Caco-2 (cell line): Measurements from ENCODE around the gene ATXN1. TPM values are rescaled to one million over a fixed set of nuclear protein-coding genes. Genes with fewer than 3 reads are reported as not detected.
A peak's percentile ranks its signal among the peaks of the same experiment; 100 is the strongest.

Experiments used
- Bru-seq: library from RNA; stranded (reverse); fragments of 400-500 nt; gene quantifications from one replicate; lab custom pipeline; 2021; lab: Mats Ljungman, UMichigan
- BruChase-seq, 2 experiments: library from RNA; stranded (reverse); fragments of 400-500 nt; gene quantifications; one replicate each; lab custom pipeline; 2021; lab: Mats Ljungman, UMichigan
- BruUV-seq: library from RNA; stranded (reverse); fragments of 400-500 nt; replicated peaks from 2 replicates; lab custom pipeline; 2021; lab: Mats Ljungman, UMichigan
- CTCF ChIA-PET: fragments of 300-600 bp; sonication (Branson Sonifier 250); formaldehyde crosslinking; loops from one replicate; lab custom pipeline; 2022; ENCODE audit warnings: antibody characterized with exemption; lab: Charles Lee
- POLR2A ChIA-PET: fragments of 300-600 bp; sonication (Branson Sonifier 250); formaldehyde crosslinking; loops from one replicate; lab custom pipeline; 2022; ENCODE audit warnings: antibody characterized with exemption; lab: Charles Lee
- DNase-seq, 2 experiments: peaks; one replicate each; pipeline versions ENCODE4 v3.0.0 to v3.0.0-alpha.2; 2020 to 2022
- H3K27me3 ChIP-seq: replicated peaks from 2 replicates; pipeline ENCODE4 v1.6.0; 2011; ENCODE audit warnings: low read length; ENCODE audit not compliant: control insufficient read depth, insufficient read depth
- H3K36me3 ChIP-seq: 2 replicates; pipeline ENCODE4 v1.5.1; 2011; ENCODE audit warnings: low read length; ENCODE audit not compliant: control insufficient read depth, insufficient read depth
- H3K4me1 ChIP-seq: fragments of 250-450 bp; sonication (Bioruptor Pico); 2 replicates; pipeline ENCODE4 v1.5.1; 2020; ENCODE audit warnings: mild to moderate bottlenecking
- H3K4me3 ChIP-seq: 2 replicates; pipeline ENCODE4 v1.5.1; 2011; ENCODE audit warnings: low read depth, mild to moderate bottlenecking, control low read depth, low read length
- H3K9me3 ChIP-seq: fragments of 250-450 bp; sonication (Bioruptor Pico); 2 replicates; pipeline ENCODE4 v1.5.1; 2020; ENCODE audit warnings: mild to moderate bottlenecking, moderate library complexity
- H3K27ac Mint-ChIP-seq: one replicate; pipeline ENCODE4 v1.8.0; 2022; ENCODE audit warnings: mixed read lengths; ENCODE audit not compliant: unreplicated experiment
- H3K27me3 Mint-ChIP-seq: one replicate; pipeline ENCODE4 v1.8.0; 2022; ENCODE audit warnings: mixed read lengths; ENCODE audit not compliant: insufficient read depth, unreplicated experiment
- H3K36me3 Mint-ChIP-seq: one replicate; pipeline ENCODE4 v1.8.0; 2022; ENCODE audit warnings: mild to moderate bottlenecking, mixed read lengths; ENCODE audit not compliant: insufficient read depth, unreplicated experiment
- H3K4me1 Mint-ChIP-seq: one replicate; pipeline ENCODE4 v1.8.0; 2022; ENCODE audit warnings: low read depth, mixed read lengths; ENCODE audit not compliant: unreplicated experiment
- H3K4me3 Mint-ChIP-seq: one replicate; pipeline ENCODE4 v1.8.0; 2022; ENCODE audit warnings: mild to moderate bottlenecking, moderate library complexity, mixed read lengths; ENCODE audit not compliant: unreplicated experiment
- H3K9me3 Mint-ChIP-seq: one replicate; pipeline ENCODE4 v1.8.0; 2022; ENCODE audit warnings: mixed read lengths; ENCODE audit not compliant: unreplicated experiment
- CTCF ChIP-seq, 2 experiments: fragments of 200-600 bp in 1 of 2; IDR thresholded peaks; 1 replicate in 1 of 2; 2 replicates in 1 of 2; pipeline versions ENCODE4 v1.5.1 to v1.8.0; 2011 to 2022; ENCODE audit warnings: antibody characterized with exemption in 1 of 2, control low read depth in 1 of 2, inconsistent platforms in 1 of 2, low read depth in 1 of 2, low read length in 1 of 2, mild to moderate bottlenecking in 1 of 2, moderate library complexity in 1 of 2; ENCODE audit not compliant: insufficient read depth in 1 of 2, severe bottlenecking in 1 of 2, unreplicated experiment in 1 of 2
- intact Hi-C: fragments of 100-400 bp; cut with micrococcal nuclease; formaldehyde crosslinking; loops from one replicate; pipeline ENCODE4 v1.10.0; 2022; ENCODE audit not compliant: unreplicated experiment
- long read RNA-seq: library from polyadenylated mRNA; stranded (forward); transcript quantifications from one replicate; pipeline ENCODE4 v2.0.0, GENCODE V29; 2022
- total RNA-seq: library from RNA; stranded (reverse); gene quantifications from 2 replicates; pipeline ENCODE4 v1.2.3, GENCODE V29; 2022

Gene ATXN1
- total RNA-seq (14.2 and 15.2 TPM in 2 replicates), Bru-seq, nascent RNA (percentile 67 among the genes with signal in this experiment), BruChase-seq, experiment 1, labeled RNA remaining after a 2-hour chase (percentile 63 among the genes with signal in this experiment), BruChase-seq, experiment 2, labeled RNA remaining after a 6-hour chase (percentile 61 among the genes with signal in this experiment)
- long read RNA-seq, partial matches to known transcripts, result 1 of 7 reads
- long read RNA-seq, other reads (novel, unspliced or antisense), result 6 of 7 reads

- no peak for TF ChIP-seq CTCF (IDR thresholded peaks at IDR 0.05; ENCODE audit: insufficient read depth in 1 of 2, low read depth in 1 of 2, low read length in 1 of 2, severe bottlenecking in 1 of 2, unreplicated experiment in 1 of 2)
- CTCF ChIA-PET, result interaction anchor here (0.9 to 2.2 kb wide), 10 partner anchors 9 to 326 kb away, joined by 3 to 12 read pairs (median 5); no protein-coding TSS in a partner anchor
Observed at GRCh38 chr6:16760516-16761470, at the start of gene ATXN1. TSS of gene ATXN1 (minus strand) at chr6:16761460.

GRCh38 chr6:16810411-16810810 lies 49.2 kb upstream of the ATXN1 start:
- ChIA-PET CTCF (no interaction called here), POLR2A (no interaction called here)
- intact Hi-C loops, result no loop called here
- H3K4me1 ChIP-seq, result no peaks in the 10 kb centered on the region
- H3K36me3 ChIP-seq, result no peaks in the 10 kb centered on the region
- Mint-ChIP-seq H3K9me3 (peaks cover 39% of the 10 kb centered on the region), H3K4me1 (peaks cover 13% of the 10 kb centered on the region), H3K36me3 (no peaks in the 10 kb centered on the region), H3K4me3 (no peak overlapping the region), H3K27me3 (no peaks in the 10 kb centered on the region), H3K27ac (no peak overlapping the region)
- H3K4me3 ChIP-seq, result no peak overlapping the region
- BruUV-seq, result no TSS peak
- TF ChIP-seq CTCF (IDR thresholded peaks at IDR 0.05; ENCODE audit: insufficient read depth in 1 of 2, low read depth in 1 of 2, low read length in 1 of 2, severe bottlenecking in 1 of 2, unreplicated experiment in 1 of 2), result no peak
- H3K9me3 ChIP-seq, result 0 out of 2 replicates have a peak, but pooled peaks cover 7% of the 10 kb centered on the region
- no peak for DNase-seq
- H3K27me3 ChIP-seq, result no peaks in the 10 kb centered on the region

More at GRCh38 chr6:16760516-16761470, at the start of gene ATXN1:
- no peaks in the 10 kb centered on the region; the same call in 1 of the 2 replicates for H3K36me3 ChIP-seq
- Mint-ChIP-seq H3K9me3 (no peaks in the 10 kb centered on the region), H3K4me3 (peak within 1 kb of the TSS; percentile 100), H3K27me3 (no peaks in the 10 kb centered on the region), H3K27ac (peak within 1 kb of the TSS; percentile 97), H3K36me3 (peaks cover 4% of the 10 kb centered on the region), H3K4me1 (peaks cover 18% of the 10 kb centered on the region)
- POLR2A ChIA-PET, result interaction anchor here (0.6 to 0.7 kb wide), 2 partner anchors 37 to 129 kb away, joined by 3 to 4 read pairs; no protein-coding TSS in a partner anchor
- H3K27me3 ChIP-seq, result no peaks in the 10 kb centered on the region
- intact Hi-C loops, result loop anchor here (1.0 to 5.0 kb wide), 3 partner anchors 88 to 327 kb away; no protein-coding TSS in a partner anchor
- no peaks in the 10 kb centered on the region for H3K9me3 ChIP-seq
- BruUV-seq, result no TSS peak
- peak; percentile 51 to 55 for DNase-seq
- peaks cover 22% of the 10 kb centered on the region for H3K4me1 ChIP-seq
- peak within 1 kb of the TSS; percentile 75 for H3K4me3 ChIP-seq

GRCh38 chr6:16809753-16810358 lies 48.6 kb upstream of the ATXN1 start:
- no peak overlapping the region for H3K27ac Mint-ChIP-seq
- POLR2A ChIA-PET, result no interaction called here
- peaks cover 13% of the 10 kb centered on the region for H3K4me1 Mint-ChIP-seq
- H3K4me3 Mint-ChIP-seq, result no peak overlapping the region
- no peaks in the 10 kb centered on the region for H3K36me3 Mint-ChIP-seq
- intact Hi-C loops, result no loop called here
- H3K9me3 Mint-ChIP-seq, result peaks cover 39% of the 10 kb centered on the region
- Histone ChIP-seq H3K4me3 (no peak overlapping the region), H3K4me1 (no peaks in the 10 kb centered on the region), H3K27me3 (no peaks in the 10 kb centered on the region), H3K36me3 (no peaks in the 10 kb centered on the region), H3K9me3 (0 out of 2 replicates have a peak, but pooled peaks cover 7% of the 10 kb centered on the region)
- CTCF ChIA-PET, result no interaction called here
- no peak for TF ChIP-seq CTCF (IDR thresholded peaks at IDR 0.05; ENCODE audit: insufficient read depth in 1 of 2, low read depth in 1 of 2, low read length in 1 of 2, severe bottlenecking in 1 of 2, unreplicated experiment in 1 of 2)
- DNase-seq, result no peak
- BruUV-seq, result no TSS peak
- H3K27me3 Mint-ChIP-seq, result no peaks in the 10 kb centered on the region
